GM20000 (cell line): ENCODE measurements around the gene COMT.

ENCODE experiments used
- DNase-seq: peaks from one replicate; pipeline ENCODE4 v3.0.0; 2012; ENCODE audit warnings: low spot score
- CTCF ChIP-seq: IDR thresholded peaks from 2 replicates; pipeline ENCODE4 v1.5.1; 2012; ENCODE audit warnings: mild to moderate bottlenecking, control low read depth; ENCODE audit errors: extremely low read depth, missing control alignments

The COMT gene

DNA sequence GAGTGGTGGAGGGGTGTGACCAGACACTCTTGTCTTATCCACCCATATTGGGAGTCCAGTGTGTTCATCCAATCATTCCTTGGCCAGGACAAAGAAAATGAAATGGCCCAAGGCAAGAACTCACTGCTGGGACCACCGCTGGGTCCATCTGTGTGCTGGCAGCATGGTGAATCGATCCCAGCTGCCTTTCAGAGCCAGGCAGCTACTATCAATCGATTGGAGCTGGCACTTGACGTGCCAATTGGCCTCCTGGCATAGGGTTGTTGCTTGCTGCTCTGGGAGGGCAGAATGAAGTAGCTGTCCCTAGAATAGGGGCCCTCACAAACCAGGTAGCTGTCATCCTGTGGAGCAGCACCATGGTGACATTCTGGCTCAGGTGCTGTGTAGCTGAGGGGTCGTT, 76.4 kb downstream of the COMT start:
- no peak for TF ChIP-seq CTCF
- DNase-seq = no peak
